DMS53 treated with DMSO at 0.1 percent for 48 hours (cell line): ENCODE data around the gene KCNIP4.

Source experiments
- DNase-seq: peaks from one replicate; lab custom pipeline; 2025; ENCODE audit not compliant: unreplicated experiment; lab: John Stamatoyannopoulos, UW

Gene KCNIP4

DNA sequence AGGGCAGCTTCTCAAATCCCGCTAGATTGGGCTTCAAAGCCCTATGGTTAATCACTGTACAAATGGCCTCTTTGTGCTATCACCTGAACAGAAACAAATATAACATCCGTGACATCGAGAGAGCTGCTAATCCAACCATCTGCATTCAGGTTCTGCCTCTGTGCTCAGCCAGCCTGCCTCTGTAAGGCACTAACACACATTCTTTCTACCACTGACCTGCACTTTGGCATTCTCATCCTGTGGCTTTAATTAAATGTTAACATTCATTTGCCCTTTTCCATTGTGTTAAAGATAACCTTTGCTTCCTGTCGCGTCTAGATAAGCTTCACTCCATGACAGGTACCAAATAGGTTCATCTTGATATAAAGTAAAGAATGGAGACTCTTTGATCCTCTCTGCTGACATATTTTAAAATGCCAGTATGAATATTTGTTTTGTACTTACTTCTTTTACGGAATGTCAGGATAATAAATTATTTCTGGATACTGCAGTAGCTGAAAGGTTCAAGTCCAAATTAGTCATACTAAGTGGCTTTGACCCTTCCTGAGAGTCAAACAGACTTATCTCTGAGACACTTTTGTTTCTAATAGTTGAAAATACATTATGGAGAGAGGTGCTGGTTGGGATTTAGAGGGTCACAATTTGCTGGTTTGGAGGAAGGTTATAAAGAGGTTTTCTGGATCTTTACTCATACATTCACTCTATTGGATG is 742.6 kb downstream of the KCNIP4 start:
- no peak for DNase-seq

DNA sequence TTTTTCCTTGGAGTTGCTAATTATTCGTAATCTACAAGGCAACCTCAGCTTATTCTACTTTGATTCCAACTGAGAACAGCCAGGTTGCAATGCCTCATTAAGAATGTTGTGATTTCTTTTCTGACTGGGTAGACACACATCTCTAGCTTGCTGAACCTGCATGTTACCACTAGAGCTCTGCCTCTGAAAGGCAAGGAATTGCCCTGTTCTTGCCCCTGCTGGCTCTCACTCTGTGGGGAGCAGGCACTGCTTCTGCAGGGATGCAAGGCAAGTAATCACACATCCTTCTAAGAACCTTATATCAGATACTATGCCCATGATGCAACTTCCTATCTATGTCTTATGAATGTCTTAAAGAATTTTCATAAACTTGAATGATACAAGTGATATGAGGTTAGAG is 745.2 kb downstream of the KCNIP4 start:
- no peak for DNase-seq

- DNase-seq: no peak
Observed at GRCh38 chr4:21202959-21203358, 745.6 kb downstream of the KCNIP4 start.

DNA sequence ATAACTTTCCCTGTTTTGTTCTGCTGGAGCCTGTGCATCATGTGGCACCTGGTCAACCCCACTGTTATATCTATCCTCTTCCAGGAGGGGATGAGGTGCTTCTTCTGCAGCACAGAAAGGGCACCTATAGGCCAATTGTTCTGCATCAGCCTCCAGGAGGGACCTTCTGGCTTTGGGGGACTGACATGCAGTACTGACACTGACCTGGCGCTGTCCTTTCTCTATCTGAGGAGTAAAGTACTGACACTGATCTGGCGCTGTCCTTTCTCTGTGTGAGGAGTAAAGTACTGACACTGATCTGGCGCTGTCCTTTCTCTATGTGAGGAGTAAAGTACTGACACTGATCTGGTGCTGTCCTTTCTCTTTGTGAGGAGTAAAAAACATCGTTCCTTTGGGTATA is 749.9 kb downstream of the KCNIP4 start:
- DNase-seq: no peak

GRCh38 chr4:21195682-21196081 is 752.9 kb downstream of the KCNIP4 start:
- DNase-seq: no peak

DNA sequence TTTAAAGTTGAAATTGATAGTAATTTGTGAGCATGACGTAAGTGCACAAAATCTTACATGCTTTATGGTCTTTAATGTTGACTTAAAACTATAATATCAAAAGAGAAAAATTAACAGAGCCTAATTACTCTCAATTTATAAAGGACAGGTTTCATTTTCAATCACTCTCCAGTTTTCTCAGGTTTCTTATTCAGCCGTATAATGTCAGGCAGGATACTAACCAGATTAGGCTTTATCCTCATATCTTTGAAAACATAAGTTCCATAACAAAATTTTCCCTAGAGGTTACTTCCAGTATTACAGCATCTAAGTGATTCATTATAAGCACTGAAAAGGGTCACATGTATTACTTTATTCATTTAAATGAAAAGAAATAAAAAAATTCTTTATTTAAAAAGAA is 756.2 kb downstream of the KCNIP4 start:
- DNase-seq: no peak

- no peak for DNase-seq
Observed at GRCh38 chr4:21191317-21191716, 757.3 kb downstream of the KCNIP4 start.

GRCh38 chr4:21184788-21185187 is 763.8 kb downstream of the KCNIP4 start:
- DNase-seq: no peak

DNA sequence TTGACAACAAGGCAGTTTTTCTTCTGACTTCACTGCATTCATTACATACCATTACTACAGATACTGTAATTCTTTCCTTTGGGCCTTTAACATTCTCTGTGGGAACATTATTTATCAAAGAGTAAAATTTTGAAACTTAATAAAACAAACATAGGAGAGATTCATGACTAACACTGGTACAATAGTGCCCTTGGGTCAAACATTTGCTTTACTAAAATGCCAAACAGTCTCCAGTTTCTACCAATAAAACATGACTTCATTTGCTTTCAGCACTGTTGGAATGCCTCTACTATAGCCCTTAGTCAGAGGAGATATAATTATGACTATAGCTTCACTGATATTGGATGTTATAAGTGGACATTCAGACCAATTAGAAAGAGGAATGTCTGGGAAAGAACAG is 766.9 kb downstream of the KCNIP4 start:
- no peak for DNase-seq

DNA sequence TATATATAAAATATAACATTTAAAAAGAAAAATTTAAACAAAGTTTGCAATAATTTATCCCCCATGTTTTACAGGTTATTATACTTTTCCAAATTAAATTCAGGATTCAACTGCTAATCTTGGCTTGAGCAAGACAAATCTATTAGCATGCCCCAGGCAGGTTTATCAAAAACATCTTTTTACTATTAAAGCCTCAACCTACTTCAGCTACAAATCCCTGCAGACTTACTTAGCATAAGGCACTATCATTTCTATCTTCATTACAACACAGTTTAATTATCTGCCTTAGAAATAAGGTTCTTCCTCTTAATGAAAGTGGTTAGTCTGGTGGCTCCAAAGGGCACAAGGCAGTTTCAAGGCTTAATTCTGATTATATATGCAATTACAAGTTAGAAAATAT is 770.7 kb downstream of the KCNIP4 start:
- DNase-seq: no peak

DNA sequence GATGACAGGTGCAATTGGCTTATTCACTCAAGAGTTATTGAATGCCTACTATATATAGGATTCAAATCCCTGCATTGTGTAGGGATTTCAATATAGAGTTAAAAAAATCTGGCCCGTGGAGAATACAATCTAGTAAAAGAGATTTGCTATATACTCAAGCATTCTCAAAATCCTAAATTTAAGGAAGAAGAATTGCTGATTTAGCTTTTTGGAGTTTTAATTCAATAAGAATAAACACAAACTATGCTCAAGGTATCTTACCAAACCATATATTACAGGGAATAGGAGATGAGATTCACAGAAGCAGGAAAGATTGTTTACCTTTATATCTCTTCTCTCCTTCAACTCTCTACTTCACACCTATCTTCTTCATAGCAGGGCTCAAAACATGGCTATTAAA is 771.5 kb downstream of the KCNIP4 start:
- DNase-seq: no peak

- DNase-seq: no peak
Observed at GRCh38 chr4:21167711-21168110, 780.9 kb downstream of the KCNIP4 start.

GRCh38 chr4:21155367-21155766 is 793.2 kb downstream of the KCNIP4 start:
- no peak for DNase-seq

GRCh38 chr4:21139327-21139726 is 809.2 kb downstream of the KCNIP4 start:
- DNase-seq: no peak

DNA sequence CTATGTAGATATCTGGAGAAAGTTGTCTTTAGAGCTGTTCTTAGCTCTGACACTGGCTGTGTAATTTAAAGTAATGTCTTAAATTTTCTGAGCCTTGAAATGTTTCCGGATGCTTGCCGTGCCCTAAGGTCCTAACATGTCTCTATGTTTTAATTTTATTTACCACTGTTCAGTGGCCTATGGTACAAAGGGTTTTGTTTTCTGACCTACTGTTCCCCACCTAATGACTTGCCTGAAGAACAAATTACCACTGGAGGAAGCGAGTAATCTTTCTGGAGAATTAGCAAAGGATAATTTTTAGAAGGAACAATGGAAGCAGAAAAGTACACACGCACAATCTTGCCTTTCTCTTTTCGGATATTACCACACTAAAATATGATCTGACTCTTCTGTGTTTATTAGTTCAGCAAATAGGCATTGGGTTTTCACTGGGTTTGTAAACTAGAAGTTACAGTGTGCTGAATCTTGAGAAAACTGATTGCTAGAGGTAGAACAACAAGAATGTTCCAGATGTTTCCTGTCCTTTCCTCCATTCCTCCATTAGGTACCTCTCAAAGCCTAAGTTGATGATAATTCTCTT is 812.4 kb downstream of the KCNIP4 start:
- no peak for DNase-seq

DNA sequence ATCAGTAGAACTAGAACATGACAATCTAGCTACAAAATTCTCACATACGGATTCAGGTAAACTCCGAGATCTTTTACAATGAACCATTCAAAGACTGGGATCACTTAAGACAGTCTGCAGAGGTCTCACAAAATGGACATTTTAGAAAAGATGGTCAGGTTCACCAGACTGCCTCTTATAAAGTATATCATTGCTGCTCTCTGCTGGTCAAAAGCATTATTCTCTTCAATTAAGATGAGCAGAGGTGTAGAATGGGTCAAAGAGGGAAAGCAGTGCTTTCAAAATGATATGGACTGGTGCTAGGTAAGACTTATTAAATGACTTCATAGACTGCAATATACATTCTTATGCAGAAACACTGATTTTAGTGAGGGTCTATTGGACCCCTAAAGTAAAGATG is 813.6 kb downstream of the KCNIP4 start:
- DNase-seq: peak; percentile 66

DNA sequence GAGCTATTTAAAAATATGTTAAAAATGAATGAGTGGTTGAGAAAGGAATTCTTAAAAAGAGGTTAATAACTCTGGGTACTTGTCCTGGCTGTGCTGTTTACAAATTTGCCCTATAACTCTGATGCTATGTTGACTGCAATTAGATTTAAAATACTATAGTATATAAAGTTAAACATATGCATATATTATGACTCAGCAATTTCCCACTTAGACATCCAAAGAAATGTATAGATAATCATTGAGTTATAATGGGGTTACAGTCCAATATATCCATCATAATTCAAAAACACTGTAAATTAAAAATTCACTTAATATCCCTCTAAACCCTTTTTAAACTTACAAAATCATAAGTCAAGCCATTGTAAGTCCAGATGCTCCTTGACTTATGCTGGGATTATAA is 818.0 kb downstream of the KCNIP4 start:
- DNase-seq: no peak

GRCh38 chr4:21126014-21126512 is 822.5 kb downstream of the KCNIP4 start:
- no peak for DNase-seq

DNA sequence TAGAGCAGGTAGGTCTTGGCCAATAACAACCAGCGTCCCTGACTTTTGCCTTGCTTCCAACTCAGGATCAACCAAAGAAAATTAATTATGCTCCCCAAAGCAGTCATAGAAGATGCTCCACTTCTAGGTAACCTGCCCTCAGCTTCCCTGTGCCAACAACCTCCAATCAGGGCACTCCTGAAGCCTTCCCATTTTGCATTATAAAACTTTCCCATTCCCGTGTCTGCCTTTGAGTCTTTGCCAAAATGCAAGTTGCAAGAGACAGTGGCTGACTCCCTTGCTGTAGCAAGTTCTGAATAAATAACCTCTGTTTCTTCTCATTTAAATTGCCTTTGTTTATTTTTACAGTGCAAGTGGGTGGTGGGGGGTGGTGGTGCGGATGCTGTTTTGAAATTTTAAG is 830.3 kb downstream of the KCNIP4 start:
- DNase-seq: no peak

GRCh38 chr4:21117541-21118180 is 830.9 kb downstream of the KCNIP4 start:
- DNase-seq: no peak

DNA sequence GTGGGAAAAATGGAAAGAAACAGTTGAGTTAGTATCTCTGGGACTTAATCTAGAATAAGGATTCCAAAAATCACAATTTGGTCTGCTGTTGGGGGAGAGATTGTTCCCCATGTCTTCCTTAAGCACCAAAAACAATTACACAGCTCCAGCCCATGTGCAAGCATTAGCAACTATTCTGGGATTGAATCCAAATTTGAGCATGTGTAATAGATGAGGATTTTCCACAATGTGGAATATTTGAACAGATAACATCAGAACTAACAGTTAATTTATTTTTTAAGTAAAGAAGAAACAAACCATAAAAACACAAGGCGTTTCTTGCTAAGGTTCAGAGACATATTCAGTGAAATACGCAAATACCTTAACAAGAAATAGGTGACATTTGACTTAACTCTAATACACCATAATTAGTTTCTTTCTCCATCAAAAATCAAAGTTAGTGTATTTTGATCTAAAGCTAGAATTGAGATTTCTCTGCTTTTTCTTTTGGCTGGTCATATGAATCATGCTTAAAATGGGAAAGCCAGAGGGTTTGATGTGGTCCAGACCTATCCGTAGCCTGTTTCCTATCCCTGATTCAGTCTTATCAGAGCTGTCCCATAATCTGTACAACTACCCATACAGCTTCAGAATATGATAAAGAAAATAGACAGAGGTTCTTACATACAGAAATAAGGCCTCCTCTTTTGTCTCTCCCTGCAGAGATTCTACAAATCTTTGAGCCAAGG is 834.9 kb downstream of the KCNIP4 start:
- no peak for DNase-seq

DNA sequence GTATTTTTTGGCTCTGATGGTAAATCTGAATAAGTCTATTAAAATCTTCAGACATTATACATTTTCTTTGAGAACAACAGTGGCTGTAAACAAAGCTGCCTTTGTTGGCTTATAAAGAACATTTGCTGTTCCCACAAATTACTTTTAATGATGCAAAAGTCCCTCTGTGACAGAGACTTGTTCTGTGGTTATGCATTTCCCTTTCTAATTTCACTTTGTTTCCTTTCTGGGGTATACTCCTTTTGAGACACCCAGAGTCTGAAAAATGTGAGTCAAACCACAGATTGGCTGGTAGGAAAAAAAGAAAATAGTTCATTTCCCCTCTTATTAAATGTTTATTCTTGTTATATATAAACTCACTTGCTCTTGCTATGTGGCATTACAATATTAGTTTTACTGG is 845.9 kb downstream of the KCNIP4 start:
- no peak for DNase-seq
